Epithelial cell of umbilical artery (primary cell): ENCODE results near the gene SLITRK5. TPM values are rescaled to one million over a fixed set of nuclear protein-coding genes. Genes with fewer than 3 reads are reported as not detected.

ENCODE experiments used
- total RNA-seq: library from RNA; depleted of rRNA; stranded (reverse); fragments of >200 nt; gene quantifications from 2 replicates; pipeline ENCODE4 v1.2.3, GENCODE V29; 2014

The SLITRK5 gene
- not detected in 2 replicates for total RNA-seq

GRCh38 chr13:87671031-87671752 lies at the start of gene SLITRK5:
TSS of gene SLITRK5 (plus strand) at chr13:87671371. CDS start at chr13:87675389, 4,018 bp downstream.

